NB4 (cell line): ENCODE data around the gene CPT1B.

Source experiments
- MYC ChIP-seq: IDR thresholded peaks from 2 replicates; pipeline ENCODE4 v1.6.1; 2011; ENCODE audit warnings: low read depth, low read length
- POLR2A ChIP-seq: IDR thresholded peaks from 2 replicates; pipeline ENCODE4 v1.6.1; 2011; ENCODE audit warnings: mild to moderate bottlenecking; ENCODE audit not compliant: insufficient read length; ENCODE audit errors: extremely low read depth
- TF ChIP-seq, protein P1 (sequence below): IDR thresholded peaks from one replicate; pipeline ENCODE4 v1.5.1; 2012; ENCODE audit warnings: low read depth, low read length
- TF ChIP-seq, protein P2 (sequence below): IDR thresholded peaks from 2 replicates; pipeline ENCODE4 v1.6.1; 2011; ENCODE audit warnings: low read depth, low read length

GRCh38 chr22:50569041-50569459 lies 9.2 kb downstream of the CPT1B start:
- TF ChIP-seq POLR2A (no peak), MYC (no peak)
- TF ChIP-seq, protein P1, sequence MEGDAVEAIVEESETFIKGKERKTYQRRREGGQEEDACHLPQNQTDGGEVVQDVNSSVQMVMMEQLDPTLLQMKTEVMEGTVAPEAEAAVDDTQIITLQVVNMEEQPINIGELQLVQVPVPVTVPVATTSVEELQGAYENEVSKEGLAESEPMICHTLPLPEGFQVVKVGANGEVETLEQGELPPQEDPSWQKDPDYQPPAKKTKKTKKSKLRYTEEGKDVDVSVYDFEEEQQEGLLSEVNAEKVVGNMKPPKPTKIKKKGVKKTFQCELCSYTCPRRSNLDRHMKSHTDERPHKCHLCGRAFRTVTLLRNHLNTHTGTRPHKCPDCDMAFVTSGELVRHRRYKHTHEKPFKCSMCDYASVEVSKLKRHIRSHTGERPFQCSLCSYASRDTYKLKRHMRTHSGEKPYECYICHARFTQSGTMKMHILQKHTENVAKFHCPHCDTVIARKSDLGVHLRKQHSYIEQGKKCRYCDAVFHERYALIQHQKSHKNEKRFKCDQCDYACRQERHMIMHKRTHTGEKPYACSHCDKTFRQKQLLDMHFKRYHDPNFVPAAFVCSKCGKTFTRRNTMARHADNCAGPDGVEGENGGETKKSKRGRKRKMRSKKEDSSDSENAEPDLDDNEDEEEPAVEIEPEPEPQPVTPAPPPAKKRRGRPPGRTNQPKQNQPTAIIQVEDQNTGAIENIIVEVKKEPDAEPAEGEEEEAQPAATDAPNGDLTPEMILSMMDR = no peak
- TF ChIP-seq, protein P2, sequence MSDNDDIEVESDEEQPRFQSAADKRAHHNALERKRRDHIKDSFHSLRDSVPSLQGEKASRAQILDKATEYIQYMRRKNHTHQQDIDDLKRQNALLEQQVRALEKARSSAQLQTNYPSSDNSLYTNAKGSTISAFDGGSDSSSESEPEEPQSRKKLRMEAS = no peak
